ENCODE measurements around the gene CAMSAP3. TPM values are rescaled to one million over a fixed set of nuclear protein-coding genes. Genes with fewer than 3 reads are reported as not detected.
A peak's percentile ranks its signal among the peaks of the same experiment; 100 is the strongest.

Gene CAMSAP3
- total RNA-seq, 1 experiment from 2014 or later: 28.4 TPM

DNA sequence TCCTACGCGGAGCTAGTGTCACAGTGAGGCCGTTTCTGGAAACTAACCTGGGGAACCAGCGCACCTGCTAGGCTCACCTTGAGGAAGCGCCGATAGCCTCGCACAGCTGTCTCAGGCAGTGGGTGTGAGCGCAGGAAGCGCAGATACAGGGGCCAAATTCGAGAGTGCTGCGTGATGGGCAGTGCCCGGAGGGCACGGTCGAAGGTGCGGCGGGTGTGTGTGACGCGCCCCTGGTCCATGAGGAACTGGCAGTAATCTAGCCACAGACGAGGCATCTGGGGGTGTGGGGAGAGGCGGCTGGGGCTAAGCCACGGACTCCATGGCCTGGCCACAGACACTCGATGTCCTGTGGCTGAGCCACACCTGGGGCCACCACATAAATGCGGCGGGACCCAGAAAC is 31.5 kb downstream of the CAMSAP3 start:
- H2AFZ ChIP-seq (ENCODE audit: low read length): no peak overlapping the region
- no peak overlapping the region for H4K91ac ChIP-seq (ENCODE audit: insufficient read length, low read depth, low read length)
- H3K4ac ChIP-seq (ENCODE audit: low read depth, low read length): no peak overlapping the region
- no peak overlapping the region for H3K23ac ChIP-seq (ENCODE audit: insufficient read length, low read depth, low read length)
- peaks cover 20% of the 10 kb centered on the region for H3K79me1 ChIP-seq (ENCODE audit: insufficient read depth, low read depth, low read length, poor library complexity, severe bottlenecking)
- H3K36me3 Mint-ChIP-seq (ENCODE audit: insufficient read depth in 1 of 3, low read depth in 3 of 3): peaks cover 15 to 38% (median 26%) of the 10 kb centered on the region in 3 experiments; a peak in 6 of 7 replicates
- no peak overlapping the region for H3K9ac ChIP-seq (ENCODE audit: extremely low read depth, insufficient read length, low read length)
- H2BK12ac ChIP-seq (ENCODE audit: insufficient read length, low read depth, low read length): no peak overlapping the region
- no peaks in the 10 kb centered on the region for H3K9me3 ChIP-seq (ENCODE audit: control insufficient read depth, low read depth, low read length)
- no peak overlapping the region for H3K27ac ChIP-seq (ENCODE audit: insufficient read length, low read depth, low read length)
- peaks cover 28% of the 10 kb centered on the region; the same call in 1 of the 2 replicates for H3K79me2 ChIP-seq (ENCODE audit: insufficient read depth, low read length)
- H2BK15ac ChIP-seq (ENCODE audit: low read depth, low read length): no peak overlapping the region
- H4K8ac ChIP-seq (replicated peaks; ENCODE audit: insufficient read length, low read depth, low read length): no peak overlapping the region
- no peak overlapping the region for H3K4me2 ChIP-seq (ENCODE audit: insufficient read depth, insufficient read length, low read length)
- H2BK5ac ChIP-seq (ENCODE audit: insufficient read length, low read length): no peak overlapping the region
- H3T11ph ChIP-seq (ENCODE audit: low read length): no peak overlapping the region
- no peaks in the 10 kb centered on the region; the same call in 1 of the 2 replicates for H3K27me3 Mint-ChIP-seq (ENCODE audit: low read depth)
- H3K23me2 ChIP-seq (ENCODE audit: insufficient read length, low read depth, low read length, poor library complexity, severe bottlenecking): peaks cover 14% of the 10 kb centered on the region
- H3K4me1 ChIP-seq (ENCODE audit: insufficient read depth, low read length): no peaks in the 10 kb centered on the region
- no peak overlapping the region for H3K14ac ChIP-seq (ENCODE audit: insufficient read depth, low read length)
- H2BK120ac ChIP-seq (ENCODE audit: low read depth, low read length, poor library complexity, severe bottlenecking): no peak overlapping the region
- H3K27ac Mint-ChIP-seq: no peak overlapping the region
- H4K20me1 ChIP-seq (ENCODE audit: control insufficient read depth, insufficient read depth, insufficient read length): no peaks in the 10 kb centered on the region
- TF ChIP-seq, protein P1, sequence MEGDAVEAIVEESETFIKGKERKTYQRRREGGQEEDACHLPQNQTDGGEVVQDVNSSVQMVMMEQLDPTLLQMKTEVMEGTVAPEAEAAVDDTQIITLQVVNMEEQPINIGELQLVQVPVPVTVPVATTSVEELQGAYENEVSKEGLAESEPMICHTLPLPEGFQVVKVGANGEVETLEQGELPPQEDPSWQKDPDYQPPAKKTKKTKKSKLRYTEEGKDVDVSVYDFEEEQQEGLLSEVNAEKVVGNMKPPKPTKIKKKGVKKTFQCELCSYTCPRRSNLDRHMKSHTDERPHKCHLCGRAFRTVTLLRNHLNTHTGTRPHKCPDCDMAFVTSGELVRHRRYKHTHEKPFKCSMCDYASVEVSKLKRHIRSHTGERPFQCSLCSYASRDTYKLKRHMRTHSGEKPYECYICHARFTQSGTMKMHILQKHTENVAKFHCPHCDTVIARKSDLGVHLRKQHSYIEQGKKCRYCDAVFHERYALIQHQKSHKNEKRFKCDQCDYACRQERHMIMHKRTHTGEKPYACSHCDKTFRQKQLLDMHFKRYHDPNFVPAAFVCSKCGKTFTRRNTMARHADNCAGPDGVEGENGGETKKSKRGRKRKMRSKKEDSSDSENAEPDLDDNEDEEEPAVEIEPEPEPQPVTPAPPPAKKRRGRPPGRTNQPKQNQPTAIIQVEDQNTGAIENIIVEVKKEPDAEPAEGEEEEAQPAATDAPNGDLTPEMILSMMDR (conservative IDR thresholded peaks at IDR 0.05): no peak
- H3K18ac ChIP-seq (ENCODE audit: insufficient read length, low read depth, low read length): no peak overlapping the region
- H3K56ac ChIP-seq (ENCODE audit: insufficient read length, low read depth, low read length): no peak overlapping the region
- peaks cover 15 to 26% of the 10 kb centered on the region in 2 experiments for H3K4me1 Mint-ChIP-seq
- H3K9me3 Mint-ChIP-seq: no peaks in the 10 kb centered on the region; a peak in 2 of 5 replicates
- no peak overlapping the region for H4K5ac ChIP-seq (ENCODE audit: insufficient read length, low read depth, low read length)
- H2BK20ac ChIP-seq (ENCODE audit: low read depth, low read length, poor library complexity, severe bottlenecking): no peak overlapping the region
- peak overlapping the region; percentile 25 to 57; a peak in 4 of 5 replicates for H3K4me3 Mint-ChIP-seq
- DNase-seq: no peak
- WGBS (ENCODE audit: extremely low coverage, insufficient read length, low lambda C conversion rate): no CpG with 5 or more reads among the region's 24 CpGs
- H3K27me3 ChIP-seq (ENCODE audit: insufficient read depth, low read length): peaks cover 2% of the 10 kb centered on the region; the same call in 1 of the 2 replicates
- H2AK5ac ChIP-seq (ENCODE audit: insufficient read length, low read length): no peak overlapping the region

Data from H9 (cell line).